ENCODE results near the gene WNT1.

Gene WNT1

GRCh38 chr12:48958049-48958388, 20.1 kb upstream of the WNT1 start:
- no peak for DNase-seq
- peak overlapping the region in 1 of 2 experiments; percentile 78 for H3K27ac ChIP-seq (ENCODE audit: insufficient read depth in 1 of 2, low read depth in 1 of 2, low read length in 2 of 2, poor library complexity in 1 of 2, severe bottlenecking in 2 of 2)
- H3K36me3 ChIP-seq (ENCODE audit: control insufficient read depth in 4 of 4, insufficient read depth in 4 of 4, low read length in 3 of 4), result peaks cover 0 to 9% (median 2%) of the 10 kb centered on the region in 4 experiments
- H3K4me1 ChIP-seq (ENCODE audit: control extremely low read depth in 1 of 4, control insufficient read depth in 4 of 4, insufficient read depth in 4 of 4, low read length in 3 of 4), result peaks cover 26 to 51% (median 43%) of the 10 kb centered on the region in 4 experiments
- peak overlapping the region in 6 of 7 experiments; percentile 78 to 96 (median 88) for H3K4me3 ChIP-seq (ENCODE audit: control insufficient read depth in 1 of 7, extremely low read depth in 1 of 7, insufficient read depth in 4 of 7, low read depth in 2 of 7, low read length in 6 of 7)
- ChIA-PET POLR2A (interaction anchor here (0.7 to 1.8 kb wide), 5 partner anchors 16 to 174 kb away, joined by 4 to 7 read pairs (median 4); partner anchors contain the start of gene WNT1), CTCF (interaction anchor here (1.1 to 75.7 kb wide), 3 partner anchors 11 to 105 kb away, joined by 4 to 1637 read pairs (median 1637); partner anchors contain the start of genes ARF3, DDN, FKBP11 and WNT1)
- no CpG with 5 or more reads among the region's 3 CpGs for WGBS (ENCODE audit: insufficient coverage)
- H3K27me3 ChIP-seq (replicated peaks in 2 of 5; ENCODE audit: control insufficient read depth in 4 of 5, insufficient read depth in 5 of 5, low read length in 4 of 5), result peaks cover 0 to 3% (median 0%) of the 10 kb centered on the region in 5 experiments
- H3K9me3 ChIP-seq (ENCODE audit: control extremely low read depth in 1 of 5, control insufficient read depth in 4 of 5, insufficient read depth in 2 of 5, low read depth in 1 of 5, low read length in 4 of 5), result no peaks in the 10 kb centered on the region

GRCh38 chr12:48960834-48961233, 17.3 kb upstream of the WNT1 start:
- ChIA-PET POLR2A (no interaction called here), CTCF (interaction anchor here (47.1 to 75.7 kb wide), 2 partner anchors 8 to 21 kb away, joined by 1637 read pairs; partner anchors contain the start of genes ARF3, DDN, FKBP11 and WNT1)
- Histone ChIP-seq H3K4me1 (ENCODE audit: control extremely low read depth in 1 of 4, control insufficient read depth in 4 of 4, insufficient read depth in 4 of 4, low read length in 3 of 4) (peaks cover 10 to 22% (median 18%) of the 10 kb centered on the region in 4 experiments), H3K4me3 (ENCODE audit: control insufficient read depth in 1 of 7, extremely low read depth in 1 of 7, insufficient read depth in 4 of 7, low read depth in 2 of 7, low read length in 6 of 7) (no peak overlapping the region), H3K36me3 (ENCODE audit: control insufficient read depth in 4 of 4, insufficient read depth in 4 of 4, low read length in 3 of 4) (no peaks in the 10 kb centered on the region), H3K27ac (ENCODE audit: insufficient read depth in 1 of 2, low read depth in 1 of 2, low read length in 2 of 2, poor library complexity in 1 of 2, severe bottlenecking in 2 of 2) (no peak overlapping the region), H3K9me3 (ENCODE audit: control extremely low read depth in 1 of 5, control insufficient read depth in 4 of 5, insufficient read depth in 2 of 5, low read depth in 1 of 5, low read length in 4 of 5) (no peaks in the 10 kb centered on the region), H3K27me3 (replicated peaks in 2 of 5; ENCODE audit: control insufficient read depth in 4 of 5, insufficient read depth in 5 of 5, low read length in 4 of 5) (peaks cover 0 to 3% (median 0%) of the 10 kb centered on the region in 5 experiments)
- 100% methylated on average over 2 of the region's 3 CpGs for WGBS (ENCODE audit: insufficient coverage)
- DNase-seq, result no peak

GRCh38 chr12:48961331-48961730, 16.8 kb upstream of the WNT1 start:
- Histone ChIP-seq H3K4me3 (ENCODE audit: control insufficient read depth in 1 of 7, extremely low read depth in 1 of 7, insufficient read depth in 4 of 7, low read depth in 2 of 7, low read length in 6 of 7) (no peak overlapping the region), H3K36me3 (ENCODE audit: control insufficient read depth in 4 of 4, insufficient read depth in 4 of 4, low read length in 3 of 4) (no peaks in the 10 kb centered on the region), H3K27ac (ENCODE audit: insufficient read depth in 1 of 2, low read depth in 1 of 2, low read length in 2 of 2, poor library complexity in 1 of 2, severe bottlenecking in 2 of 2) (no peak overlapping the region), H3K4me1 (ENCODE audit: control extremely low read depth in 1 of 4, control insufficient read depth in 4 of 4, insufficient read depth in 4 of 4, low read length in 3 of 4) (peaks cover 8 to 19% (median 14%) of the 10 kb centered on the region in 4 experiments), H3K9me3 (ENCODE audit: control extremely low read depth in 1 of 5, control insufficient read depth in 4 of 5, insufficient read depth in 2 of 5, low read depth in 1 of 5, low read length in 4 of 5) (no peaks in the 10 kb centered on the region), H3K27me3 (replicated peaks in 2 of 5; ENCODE audit: control insufficient read depth in 4 of 5, insufficient read depth in 5 of 5, low read length in 4 of 5) (peaks cover 0 to 3% (median 0%) of the 10 kb centered on the region in 5 experiments)
- ChIA-PET POLR2A (no interaction called here), CTCF (interaction anchor here (47.1 to 75.7 kb wide), 2 partner anchors 8 to 22 kb away, joined by 1637 read pairs; partner anchors contain the start of genes ARF3, DDN, FKBP11 and WNT1)
- 63% methylated on average over 4 of the region's 4 CpGs for WGBS (ENCODE audit: insufficient coverage)
- no peak for DNase-seq

GRCh38 chr12:48961801-48962200, 16.3 kb upstream of the WNT1 start:
- no peak for DNase-seq
- ChIA-PET POLR2A (interaction anchor here (0.6 kb wide), 1 partner anchor 263 kb away, joined by 3 read pairs; no protein-coding TSS in a partner anchor), CTCF (interaction anchor here (47.1 to 75.7 kb wide), 2 partner anchors 7 to 22 kb away, joined by 1637 read pairs; partner anchors contain the start of genes ARF3, DDN, FKBP11 and WNT1)
- Histone ChIP-seq H3K9me3 (ENCODE audit: control extremely low read depth in 1 of 5, control insufficient read depth in 4 of 5, insufficient read depth in 2 of 5, low read depth in 1 of 5, low read length in 4 of 5) (no peaks in the 10 kb centered on the region), H3K4me3 (ENCODE audit: control insufficient read depth in 1 of 7, extremely low read depth in 1 of 7, insufficient read depth in 4 of 7, low read depth in 2 of 7, low read length in 6 of 7) (no peak overlapping the region), H3K36me3 (ENCODE audit: control insufficient read depth in 4 of 4, insufficient read depth in 4 of 4, low read length in 3 of 4) (no peaks in the 10 kb centered on the region), H3K27ac (ENCODE audit: insufficient read depth in 1 of 2, low read depth in 1 of 2, low read length in 2 of 2, poor library complexity in 1 of 2, severe bottlenecking in 2 of 2) (no peak overlapping the region), H3K4me1 (ENCODE audit: control extremely low read depth in 1 of 4, control insufficient read depth in 4 of 4, insufficient read depth in 4 of 4, low read length in 3 of 4) (peaks cover 7 to 19% (median 11%) of the 10 kb centered on the region in 4 experiments), H3K27me3 (replicated peaks in 2 of 5; ENCODE audit: control insufficient read depth in 4 of 5, insufficient read depth in 5 of 5, low read length in 4 of 5) (peaks cover 0 to 3% (median 0%) of the 10 kb centered on the region in 5 experiments)

GRCh38 chr12:48965298-48965838, 12.8 kb upstream of the WNT1 start:
- POLR2A ChIA-PET, result interaction anchor here (1.8 kb wide), 1 partner anchor 8 kb away, joined by 4 read pairs; the partner anchor contains the start of gene ARF3
- Histone ChIP-seq H3K4me1 (ENCODE audit: control extremely low read depth in 1 of 4, control insufficient read depth in 4 of 4, insufficient read depth in 4 of 4, low read length in 3 of 4) (peaks cover 0 to 17% (median 11%) of the 10 kb centered on the region in 4 experiments), H3K9me3 (ENCODE audit: control extremely low read depth in 1 of 5, control insufficient read depth in 4 of 5, insufficient read depth in 2 of 5, low read depth in 1 of 5, low read length in 4 of 5) (no peaks in the 10 kb centered on the region), H3K27ac (ENCODE audit: insufficient read depth in 1 of 2, low read depth in 1 of 2, low read length in 2 of 2, poor library complexity in 1 of 2, severe bottlenecking in 2 of 2) (no peak overlapping the region), H3K36me3 (ENCODE audit: control insufficient read depth in 4 of 4, insufficient read depth in 4 of 4, low read length in 3 of 4) (no peaks in the 10 kb centered on the region), H3K4me3 (ENCODE audit: control insufficient read depth in 1 of 7, extremely low read depth in 1 of 7, insufficient read depth in 4 of 7, low read depth in 2 of 7, low read length in 6 of 7) (no peak overlapping the region), H3K27me3 (replicated peaks in 2 of 5; ENCODE audit: control insufficient read depth in 4 of 5, insufficient read depth in 5 of 5, low read length in 4 of 5) (peaks cover 0 to 22% (median 9%) of the 10 kb centered on the region in 5 experiments)
- CTCF ChIA-PET, result interaction anchor here (23.6 to 75.7 kb wide), 2 partner anchors 25 to 26 kb away, joined by 578 to 1637 read pairs; partner anchors contain the start of genes ARF3, DDN, FKBP11 and WNT1
- no peak for DNase-seq

- H3K27me3 ChIP-seq (replicated peaks in 2 of 5; ENCODE audit: control insufficient read depth in 4 of 5, insufficient read depth in 5 of 5, low read length in 4 of 5), result peaks cover 0 to 32% (median 18%) of the 10 kb centered on the region in 5 experiments
- no peaks in the 10 kb centered on the region for H3K9me3 ChIP-seq (ENCODE audit: control extremely low read depth in 1 of 5, control insufficient read depth in 4 of 5, insufficient read depth in 2 of 5, low read depth in 1 of 5, low read length in 4 of 5)
- ChIA-PET POLR2A (interaction anchor here (0.8 to 1.8 kb wide), 3 partner anchors 9 to 30 kb away, joined by 3 to 4 read pairs (median 3); partner anchors contain the start of genes ARF3 and WNT1), CTCF (interaction anchor here (1.8 to 75.7 kb wide), 3 partner anchors 24 to 74 kb away, joined by 4 to 1637 read pairs (median 578); partner anchors contain the start of genes ARF3, DDN, FKBP11 and WNT1)
- WGBS (ENCODE audit: insufficient coverage), result 90% methylated on average over 15 of the region's 20 CpGs
- H3K36me3 ChIP-seq (ENCODE audit: control insufficient read depth in 4 of 4, insufficient read depth in 4 of 4, low read length in 3 of 4), result no peaks in the 10 kb centered on the region
- DNase-seq, result peak in 2 of 3 donors; percentile 42 to 47
- H3K4me3 ChIP-seq (ENCODE audit: control insufficient read depth in 1 of 7, extremely low read depth in 1 of 7, insufficient read depth in 4 of 7, low read depth in 2 of 7, low read length in 6 of 7), result no peak overlapping the region
- no peak overlapping the region for H3K27ac ChIP-seq (ENCODE audit: insufficient read depth in 1 of 2, low read depth in 1 of 2, low read length in 2 of 2, poor library complexity in 1 of 2, severe bottlenecking in 2 of 2)
- peaks cover 0 to 26% (median 21%) of the 10 kb centered on the region in 4 experiments for H3K4me1 ChIP-seq (ENCODE audit: control extremely low read depth in 1 of 4, control insufficient read depth in 4 of 4, insufficient read depth in 4 of 4, low read length in 3 of 4)
These were observed 11.8 kb upstream of the WNT1 start for GRCh38 chr12:48966177-48966895.
